Endothelial cell (in vitro differentiated cells): ENCODE measurements around the gene CDCA3. TPM values are rescaled to one million over a fixed set of nuclear protein-coding genes. Genes with fewer than 3 reads are reported as not detected.
"Not testable (repeated sequence)": the region's sequence is repeated elsewhere in the genome, so short reads cannot be mapped to it uniquely, and the experiment has no call there.

Experiments used
- DNase-seq: peaks from one replicate; pipeline ENCODE4 v3.0.0; 2021; ENCODE audit warnings: low spot score
- H3K27ac Mint-ChIP-seq: one replicate; pipeline ENCODE4 v1.8.0; 2021; ENCODE audit warnings: mixed read lengths, inconsistent platforms; ENCODE audit not compliant: unreplicated experiment
- H3K27me3 Mint-ChIP-seq: one replicate; pipeline ENCODE4 v1.8.0; 2021; ENCODE audit warnings: mild to moderate bottlenecking, moderate library complexity, mixed read lengths, inconsistent platforms; ENCODE audit not compliant: unreplicated experiment
- H3K36me3 Mint-ChIP-seq: one replicate; pipeline ENCODE4 v1.8.0; 2021; ENCODE audit warnings: mild to moderate bottlenecking, low read depth, mixed read lengths, inconsistent platforms; ENCODE audit not compliant: unreplicated experiment
- H3K4me1 Mint-ChIP-seq: one replicate; pipeline ENCODE4 v1.8.0; 2021; ENCODE audit warnings: mild to moderate bottlenecking, mixed read lengths, inconsistent platforms; ENCODE audit not compliant: unreplicated experiment
- H3K4me3 Mint-ChIP-seq: one replicate; pipeline ENCODE4 v1.8.0; 2021; ENCODE audit warnings: mild to moderate bottlenecking, mixed read lengths, inconsistent platforms; ENCODE audit not compliant: unreplicated experiment
- H3K9me3 Mint-ChIP-seq: one replicate; pipeline ENCODE4 v1.8.0; 2021; ENCODE audit warnings: mixed read lengths, inconsistent platforms; ENCODE audit not compliant: unreplicated experiment
- CTCF ChIP-seq: fragments of 200-600 bp; sonication (generic); IDR thresholded peaks from one replicate; pipeline ENCODE4 v1.5.0; 2021; ENCODE audit warnings: antibody characterized with exemption; ENCODE audit not compliant: unreplicated experiment
- total RNA-seq: library from RNA; stranded (reverse); fragmentation: NEBNext Ultra II Directional; extraction: Animal tissue kit (Norgen Biotek cat#: 25700); gene quantifications from one replicate; pipeline ENCODE4 v1.2.1, GENCODE V29; 2021; ENCODE audit not compliant: unreplicated experiment

CDCA3 gene
- total RNA-seq, 1 donor from 2014 or later, result 6.2 TPM

DNA sequence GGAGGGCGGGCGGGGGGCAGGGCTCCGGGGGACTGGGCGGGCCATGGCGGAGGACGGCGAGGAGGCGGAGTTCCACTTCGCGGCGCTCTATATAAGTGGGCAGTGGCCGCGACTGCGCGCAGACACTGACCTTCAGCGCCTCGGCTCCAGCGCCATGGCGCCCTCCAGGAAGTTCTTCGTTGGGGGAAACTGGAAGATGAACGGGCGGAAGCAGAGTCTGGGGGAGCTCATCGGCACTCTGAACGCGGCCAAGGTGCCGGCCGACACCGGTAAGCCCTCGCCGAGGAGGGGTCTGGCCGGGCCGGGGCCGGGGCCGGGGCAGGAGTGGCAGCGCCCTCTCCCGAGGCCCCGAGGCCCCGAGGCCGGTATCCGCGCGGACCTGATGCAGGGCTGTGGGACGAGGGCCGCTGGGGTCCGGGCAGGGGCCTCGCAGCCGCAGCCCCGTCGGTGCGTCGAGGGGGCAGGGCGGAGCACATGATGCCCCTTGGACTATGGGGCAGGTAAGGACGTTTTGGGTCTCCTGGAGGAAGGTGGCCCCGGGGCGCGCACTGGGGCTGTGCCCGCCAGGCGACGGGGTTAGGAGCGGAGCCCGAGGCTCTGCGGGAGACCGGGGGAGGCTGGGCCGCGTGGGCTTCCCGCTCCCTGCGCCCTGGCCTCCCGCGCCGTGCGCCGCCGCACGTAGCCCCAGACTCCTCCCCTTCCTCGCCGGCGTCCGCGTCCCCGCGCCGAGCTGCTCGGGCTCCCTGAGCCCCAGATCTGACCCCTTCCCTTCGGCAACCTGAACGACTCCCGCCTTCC is 16.5 kb upstream of the CDCA3 start, which contains the start of gene TPI1:
TPI1 (plus strand) TSS at position 119 of the 798 bp plus-strand sequence; CDS start at position 155, 36 bp downstream.
- DNase-seq, result peak; percentile 84
- H3K9me3 Mint-ChIP-seq, result no peaks in the 10 kb centered on the region
- peak within 1 kb of the TSS; percentile 94 for H3K4me3 Mint-ChIP-seq
- H3K36me3 Mint-ChIP-seq, result peaks cover 46% of the 10 kb centered on the region
- H3K4me1 Mint-ChIP-seq, result peaks cover 29% of the 10 kb centered on the region
- H3K27me3 Mint-ChIP-seq, result peaks cover 19% of the 10 kb centered on the region
- H3K27ac Mint-ChIP-seq, result peak within 1 kb of the TSS; percentile 61
- TF ChIP-seq CTCF, result no peak

- H3K27me3 Mint-ChIP-seq, result peaks cover 18% of the 10 kb centered on the region
- H3K9me3 Mint-ChIP-seq, result no peaks in the 10 kb centered on the region
- H3K36me3 Mint-ChIP-seq, result peaks cover 51% of the 10 kb centered on the region
- no peak for DNase-seq
- peaks cover 26% of the 10 kb centered on the region for H3K4me1 Mint-ChIP-seq
- peak overlapping the region; percentile 82 for H3K4me3 Mint-ChIP-seq
- no peak for TF ChIP-seq CTCF
- H3K27ac Mint-ChIP-seq, result no peak overlapping the region
Measured at GRCh38 chr12:6866920-6867412, 15.9 kb upstream of the CDCA3 start.

- Mint-ChIP-seq H3K27ac (no peak overlapping the region), H3K4me1 (peaks cover 23% of the 10 kb centered on the region), H3K36me3 (peaks cover 48% of the 10 kb centered on the region), H3K27me3 (peaks cover 15% of the 10 kb centered on the region), H3K4me3 (peak overlapping the region; percentile 82), H3K9me3 (no peaks in the 10 kb centered on the region)
- DNase-seq, result no peak
- TF ChIP-seq CTCF, result no peak
Measured at GRCh38 chr12:6866163-6866919, 15.3 kb upstream of the CDCA3 start.

GRCh38 chr12:6865307-6865706 is 14.2 kb upstream of the CDCA3 start:
- H3K4me3 Mint-ChIP-seq, result peak overlapping the region; percentile 65
- H3K36me3 Mint-ChIP-seq, result peaks cover 49% of the 10 kb centered on the region
- not testable (repeated sequence) for H3K27ac Mint-ChIP-seq, H3K9me3 Mint-ChIP-seq, DNase-seq
- peaks cover 19% of the 10 kb centered on the region for H3K27me3 Mint-ChIP-seq
- peaks cover 18% of the 10 kb centered on the region for H3K4me1 Mint-ChIP-seq

DNA sequence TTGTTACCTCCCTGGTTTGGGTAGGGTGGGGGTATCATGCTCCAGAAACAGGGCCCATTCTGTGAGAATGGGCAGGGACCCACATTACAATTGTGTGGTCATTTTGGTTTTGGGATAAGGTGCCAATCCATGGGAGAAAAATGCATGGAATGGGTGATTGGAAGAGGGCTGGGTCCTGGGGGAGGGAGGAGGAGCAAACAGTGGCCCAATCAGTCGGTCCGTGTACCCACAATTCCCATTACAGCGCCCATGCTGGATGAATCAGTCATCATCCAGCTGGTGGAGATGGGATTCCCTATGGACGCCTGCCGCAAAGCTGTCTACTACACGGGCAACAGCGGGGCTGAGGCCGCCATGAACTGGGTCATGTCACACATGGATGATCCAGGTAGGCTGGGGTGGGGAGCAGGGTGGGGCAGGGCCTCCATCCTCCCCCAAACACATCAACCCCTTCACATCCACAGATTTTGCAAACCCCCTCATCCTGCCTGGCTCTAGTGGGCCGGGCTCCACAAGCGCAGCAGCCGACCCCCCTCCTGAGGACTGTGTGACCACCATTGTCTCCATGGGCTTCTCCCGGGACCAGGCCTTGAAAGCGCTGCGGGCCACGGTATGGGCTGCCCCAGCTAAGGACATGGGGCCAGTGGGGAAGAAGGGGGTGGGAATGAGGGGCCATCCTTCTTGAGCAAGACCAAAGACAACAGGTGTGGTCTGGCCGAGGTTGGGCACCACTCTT is 12.7 kb upstream of the CDCA3 start:
- Mint-ChIP-seq H3K4me3 (peak overlapping the region; percentile 8), H3K9me3 (no peaks in the 10 kb centered on the region), H3K4me1 (peaks cover 10% of the 10 kb centered on the region), H3K27ac (peak overlapping the region; percentile 63), H3K36me3 (peaks cover 50% of the 10 kb centered on the region), H3K27me3 (peaks cover 17% of the 10 kb centered on the region)
- no peak for TF ChIP-seq CTCF
- no peak for DNase-seq
